Transverse colon (tissue), 3 donors: ENCODE measurements around the gene FXYD2.

Experiments used
- CTCF ChIP-seq, 5 experiments: fragments of 200-600 bp in 3 of 5; fragments of 450-650 bp in 2 of 5; sonication (generic) in 3 of 5; IDR thresholded peaks; 1 replicate in 2 of 5; 2 replicates in 3 of 5; pipeline ENCODE4 v1.5.1; 2016 to 2017; ENCODE audit warnings: antibody characterized with exemption in 5 of 5, inconsistent platforms in 3 of 5, mild to moderate bottlenecking in 2 of 5, moderate library complexity in 1 of 5
- POLR2A ChIP-seq: fragments of 450-650 bp; IDR thresholded peaks from one replicate; pipeline ENCODE4 v1.6.1; 2016; ENCODE audit warnings: antibody characterized with exemption, mild to moderate bottlenecking, moderate library complexity

- TF ChIP-seq CTCF (IDR thresholded peaks at IDR 0.05) (no peak), POLR2A (no peak)
Observed at GRCh38 chr11:117786135-117786870, 38.2 kb downstream of the FXYD2 start.
